KMS-11 (cell line): ENCODE results near the gene CACNA1D.

Source experiments
- H2AFZ ChIP-seq: fragments of 200-600 bp; sonication (generic); 2 replicates; pipeline ENCODE4 v1.6.1; 2016; ENCODE audit warnings: antibody characterized with exemption, mixed run types, low read depth
- H3K27ac ChIP-seq: fragments of 200-600 bp; sonication (generic); 2 replicates; pipeline ENCODE4 v1.6.1; 2016; ENCODE audit warnings: mild to moderate bottlenecking, mixed run types
- H3K27me3 ChIP-seq: fragments of 200-600 bp; sonication (generic); 2 replicates; pipeline ENCODE4 v1.6.1; 2017; ENCODE audit warnings: mild to moderate bottlenecking, low read depth, mixed run types, moderate library complexity; ENCODE audit not compliant: insufficient read depth
- H3K36me3 ChIP-seq: fragments of 200-600 bp; sonication (generic); 2 replicates; pipeline ENCODE4 v1.6.1; 2017; ENCODE audit warnings: mild to moderate bottlenecking, mixed run types; ENCODE audit not compliant: insufficient read depth
- H3K4me1 ChIP-seq: fragments of 200-600 bp; sonication (generic); 2 replicates; pipeline ENCODE4 v1.6.1; 2016; ENCODE audit warnings: mild to moderate bottlenecking, low read depth, mixed run types; ENCODE audit not compliant: poor library complexity, severe bottlenecking
- H3K4me2 ChIP-seq: fragments of 200-600 bp; sonication (generic); 2 replicates; pipeline ENCODE4 v1.7.0; 2016; ENCODE audit warnings: mild to moderate bottlenecking, mixed run types
- H3K4me3 ChIP-seq: fragments of 200-600 bp; sonication (generic); IDR thresholded peaks from 2 replicates; pipeline ENCODE4 v1.6.1; 2017; ENCODE audit warnings: low read depth, low read length, mixed read lengths; ENCODE audit not compliant: insufficient read depth
- H3K79me2 ChIP-seq: fragments of 200-600 bp; sonication (generic); 2 replicates; pipeline ENCODE4 v1.6.1; 2016; ENCODE audit warnings: low read depth, mixed run types; ENCODE audit not compliant: insufficient read depth
- H3K9ac ChIP-seq: fragments of 200-600 bp; sonication (generic); 2 replicates; pipeline ENCODE4 v1.6.1; 2016; ENCODE audit warnings: mild to moderate bottlenecking, mixed run types
- H4K20me1 ChIP-seq: fragments of 200-600 bp; sonication (generic); 2 replicates; pipeline ENCODE4 v1.6.1; 2016; ENCODE audit warnings: mild to moderate bottlenecking, mixed run types; ENCODE audit not compliant: insufficient read depth
- TF ChIP-seq, protein P1 (sequence below): fragments of 200-600 bp; sonication (generic); conservative IDR thresholded peaks from 2 replicates; pipeline ENCODE4 v1.6.1; 2017; ENCODE audit warnings: low read depth, mild to moderate bottlenecking, antibody characterized with exemption, low read length, moderate library complexity, mixed read lengths

The CACNA1D gene

GRCh38 chr3:53593611-53594010 lies 99.2 kb downstream of the CACNA1D start:
- H3K4me1 ChIP-seq, result no peaks in the 10 kb centered on the region
- no peaks in the 10 kb centered on the region for H4K20me1 ChIP-seq
- no peak overlapping the region for H3K4me2 ChIP-seq
- H3K27me3 ChIP-seq, result no peaks in the 10 kb centered on the region
- H3K4me3 ChIP-seq, result no peak overlapping the region
- H3K9ac ChIP-seq, result no peak overlapping the region
- no peak overlapping the region for H3K27ac ChIP-seq
- H2AFZ ChIP-seq, result no peak overlapping the region
- H3K36me3 ChIP-seq, result no peaks in the 10 kb centered on the region
- TF ChIP-seq, protein P1, sequence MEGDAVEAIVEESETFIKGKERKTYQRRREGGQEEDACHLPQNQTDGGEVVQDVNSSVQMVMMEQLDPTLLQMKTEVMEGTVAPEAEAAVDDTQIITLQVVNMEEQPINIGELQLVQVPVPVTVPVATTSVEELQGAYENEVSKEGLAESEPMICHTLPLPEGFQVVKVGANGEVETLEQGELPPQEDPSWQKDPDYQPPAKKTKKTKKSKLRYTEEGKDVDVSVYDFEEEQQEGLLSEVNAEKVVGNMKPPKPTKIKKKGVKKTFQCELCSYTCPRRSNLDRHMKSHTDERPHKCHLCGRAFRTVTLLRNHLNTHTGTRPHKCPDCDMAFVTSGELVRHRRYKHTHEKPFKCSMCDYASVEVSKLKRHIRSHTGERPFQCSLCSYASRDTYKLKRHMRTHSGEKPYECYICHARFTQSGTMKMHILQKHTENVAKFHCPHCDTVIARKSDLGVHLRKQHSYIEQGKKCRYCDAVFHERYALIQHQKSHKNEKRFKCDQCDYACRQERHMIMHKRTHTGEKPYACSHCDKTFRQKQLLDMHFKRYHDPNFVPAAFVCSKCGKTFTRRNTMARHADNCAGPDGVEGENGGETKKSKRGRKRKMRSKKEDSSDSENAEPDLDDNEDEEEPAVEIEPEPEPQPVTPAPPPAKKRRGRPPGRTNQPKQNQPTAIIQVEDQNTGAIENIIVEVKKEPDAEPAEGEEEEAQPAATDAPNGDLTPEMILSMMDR, result no peak
- H3K79me2 ChIP-seq, result no peaks in the 10 kb centered on the region

DNA sequence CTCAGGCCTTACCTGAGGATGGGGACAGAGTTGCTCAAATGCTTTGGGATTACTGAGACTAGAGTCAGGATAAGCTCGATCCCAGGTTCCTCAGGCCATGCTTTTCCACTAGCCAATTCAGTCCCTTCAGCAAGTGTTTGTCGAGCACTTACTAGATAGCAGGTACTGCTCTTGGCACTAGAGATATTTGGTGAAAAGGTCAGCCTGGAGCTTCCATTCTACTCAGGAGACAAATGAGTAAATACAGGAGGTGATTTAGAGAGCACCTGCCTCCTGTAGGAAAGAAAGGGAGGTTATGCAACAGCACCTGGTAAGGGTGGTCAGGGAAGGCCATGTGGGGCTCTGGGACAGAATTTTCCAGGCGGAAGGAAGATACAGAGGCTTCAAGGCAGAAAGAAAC lies 99.9 kb downstream of the CACNA1D start:
- Histone ChIP-seq H3K9ac (no peak overlapping the region), H3K4me3 (no peak overlapping the region), H3K36me3 (no peaks in the 10 kb centered on the region), H2AFZ (no peak overlapping the region), H3K27me3 (no peaks in the 10 kb centered on the region), H3K27ac (no peak overlapping the region), H3K4me1 (no peaks in the 10 kb centered on the region), H3K79me2 (no peaks in the 10 kb centered on the region), H4K20me1 (no peaks in the 10 kb centered on the region), H3K4me2 (no peak overlapping the region)
- TF ChIP-seq, protein P1, result no peak

DNA sequence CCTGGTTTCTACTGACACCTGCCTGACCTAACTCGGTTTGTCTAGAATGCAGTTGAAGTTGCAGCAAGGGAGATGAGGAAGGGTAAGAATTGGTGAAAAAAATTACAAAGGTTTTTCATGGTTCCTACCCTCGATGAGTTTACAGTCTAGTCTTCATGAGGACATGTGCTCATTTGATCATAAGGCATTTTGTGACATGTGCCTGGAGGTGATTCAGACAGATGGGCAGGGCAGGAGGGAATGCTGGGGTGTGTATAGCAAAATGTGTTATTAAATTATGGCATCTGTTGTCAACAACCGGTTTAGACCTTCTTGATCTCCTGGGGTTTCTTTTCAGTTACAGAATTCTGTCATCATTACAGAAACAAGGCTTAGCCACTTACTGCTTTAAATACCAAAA lies 101.2 kb downstream of the CACNA1D start:
- Histone ChIP-seq H4K20me1 (no peaks in the 10 kb centered on the region), H3K36me3 (no peaks in the 10 kb centered on the region), H3K4me3 (no peak overlapping the region), H3K27ac (no peak overlapping the region), H3K79me2 (no peaks in the 10 kb centered on the region), H2AFZ (no peak overlapping the region), H3K27me3 (no peaks in the 10 kb centered on the region), H3K4me1 (no peaks in the 10 kb centered on the region), H3K9ac (no peak overlapping the region), H3K4me2 (no peak overlapping the region)
- TF ChIP-seq, protein P1, result no peak

GRCh38 chr3:53597136-53597915 lies 102.9 kb downstream of the CACNA1D start:
- Histone ChIP-seq H3K4me2 (no peak overlapping the region), H3K27ac (no peak overlapping the region), H3K27me3 (no peaks in the 10 kb centered on the region), H3K36me3 (no peaks in the 10 kb centered on the region), H3K79me2 (no peaks in the 10 kb centered on the region), H3K4me3 (no peak overlapping the region), H4K20me1 (no peaks in the 10 kb centered on the region), H3K9ac (no peak overlapping the region), H2AFZ (no peak overlapping the region), H3K4me1 (no peaks in the 10 kb centered on the region)
- TF ChIP-seq, protein P1, result no peak
